PC-9 (cell line): ENCODE results near the gene BUD23. TPM values are rescaled to one million over a fixed set of nuclear protein-coding genes. Genes with fewer than 3 reads are reported as not detected.

ENCODE experiments used
- BruUV-seq: library from RNA; stranded (reverse); fragments of 400-500 nt; replicated peaks from 2 replicates; lab custom pipeline; 2021; lab: Mats Ljungman, UMichigan
- CTCF ChIA-PET: fragments of 300-600 bp; sonication (Branson Sonifier 250); formaldehyde crosslinking; loops from one replicate; lab custom pipeline; 2022; ENCODE audit warnings: antibody characterized with exemption; lab: Charles Lee
- POLR2A ChIA-PET: fragments of 300-600 bp; sonication (Branson Sonifier 250); formaldehyde crosslinking; loops from one replicate; lab custom pipeline; 2022; ENCODE audit warnings: antibody characterized with exemption; ENCODE audit not compliant: unreplicated experiment; lab: Charles Lee
- DNase-seq, 2 experiments: peaks; one replicate each; pipeline versions ENCODE4 v3.0.0 to v3.0.0-alpha.2; 2015 to 2022; ENCODE audit warnings: mixed read lengths in 1 of 2
- H2AFZ ChIP-seq: fragments of 200-600 bp; sonication (generic); 2 replicates; pipeline ENCODE4 v1.8.1; 2017; ENCODE audit warnings: antibody characterized with exemption
- H3F3A ChIP-seq: fragments of 200-600 bp; sonication (generic); 2 replicates; pipeline ENCODE4 v1.8.1; 2017; ENCODE audit warnings: antibody characterized with exemption, mild to moderate bottlenecking, low read depth; ENCODE audit not compliant: insufficient read depth
- H3K27ac ChIP-seq: fragments of 200-600 bp; sonication (generic); 2 replicates; pipeline ENCODE4 v1.6.1; 2016; ENCODE audit warnings: mixed run types
- H3K27me3 ChIP-seq: fragments of 200-600 bp; sonication (generic); 2 replicates; pipeline ENCODE4 v1.6.1; 2016; ENCODE audit warnings: low read depth, mixed run types; ENCODE audit not compliant: insufficient read depth
- H3K36me3 ChIP-seq: fragments of 200-600 bp; sonication (generic); 2 replicates; pipeline ENCODE4 v1.6.1; 2016; ENCODE audit warnings: low read depth, mixed run types
- H3K4me1 ChIP-seq: fragments of 200-600 bp; sonication (generic); replicated peaks from 2 replicates; pipeline ENCODE4 v1.6.1; 2016; ENCODE audit warnings: mixed run types; ENCODE audit not compliant: insufficient read depth
- H3K4me2 ChIP-seq: fragments of 200-600 bp; sonication (generic); 2 replicates; pipeline ENCODE4 v1.6.1; 2017; ENCODE audit warnings: mixed run types
- H3K4me3 ChIP-seq: fragments of 200-600 bp; sonication (generic); 2 replicates; pipeline ENCODE4 v1.6.1; 2016; ENCODE audit warnings: mixed run types
- H3K79me2 ChIP-seq: fragments of 200-600 bp; sonication (generic); 2 replicates; pipeline ENCODE4 v1.6.1; 2017; ENCODE audit warnings: low read depth, mixed run types
- H3K9me2 ChIP-seq: fragments of 200-600 bp; sonication (generic); 2 replicates; pipeline ENCODE4 v1.8.1; 2017; ENCODE audit warnings: mild to moderate bottlenecking; ENCODE audit not compliant: insufficient read depth
- H3K9me3 ChIP-seq: fragments of 200-600 bp; sonication (generic); 2 replicates; pipeline ENCODE4 v1.8.1; 2016; ENCODE audit warnings: low read depth; ENCODE audit not compliant: insufficient read depth
- H4K20me1 ChIP-seq: fragments of 200-600 bp; sonication (generic); 2 replicates; pipeline ENCODE4 v1.8.1; 2017; ENCODE audit not compliant: insufficient read depth
- CTCF ChIP-seq: fragments of 200-600 bp; sonication (generic); conservative IDR thresholded peaks from 2 replicates; pipeline ENCODE4 v1.6.1; 2017; ENCODE audit warnings: mixed run types, antibody characterized with exemption, mild to moderate bottlenecking, moderate library complexity
- EZH2 ChIP-seq: fragments of 200-600 bp; sonication (generic); IDR thresholded peaks from 2 replicates; pipeline ENCODE4 v1.8.0; 2017; ENCODE audit warnings: antibody characterized with exemption, low read depth
- intact Hi-C: fragments of 100-400 bp; cut with micrococcal nuclease; formaldehyde crosslinking; loops from one replicate; pipeline ENCODE4 v1.10.0; 2022; ENCODE audit not compliant: unreplicated experiment
- total RNA-seq: library from RNA; stranded (reverse); gene quantifications from 2 replicates; pipeline ENCODE4 v1.2.3, GENCODE V29; 2021

Gene BUD23
- total RNA-seq, 1 experiment from 2014 or later = 122 TPM

DNA sequence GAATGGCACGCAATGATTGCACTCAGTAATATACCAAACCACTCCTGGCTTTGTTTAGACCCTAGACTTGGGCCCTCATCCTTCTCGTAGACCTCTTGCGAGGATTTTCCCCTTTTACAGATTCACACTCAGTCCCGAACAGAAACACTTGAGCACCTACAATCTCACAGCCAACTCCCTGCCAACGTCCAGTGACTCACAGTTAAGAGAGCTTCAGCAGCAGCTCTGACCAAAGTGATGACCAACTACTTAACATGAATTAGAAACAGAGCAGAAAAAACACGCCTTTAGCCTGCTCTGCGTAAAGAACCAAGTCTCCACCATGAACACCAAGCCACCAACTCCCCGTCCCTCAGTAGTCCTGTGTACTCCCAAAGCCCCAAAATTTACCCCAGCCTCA is 2.4 kb upstream of the BUD23 start:
- Histone ChIP-seq H3K27me3 (no peaks in the 10 kb centered on the region), H3F3A (peaks cover 9% of the 10 kb centered on the region; the same call in 1 of the 2 replicates), H3K79me2 (peaks cover 61% of the 10 kb centered on the region), H3K4me1 (peaks cover 17% of the 10 kb centered on the region), H3K36me3 (no peaks in the 10 kb centered on the region), H3K27ac (no peak overlapping the region), H3K9me2 (no peaks in the 10 kb centered on the region), H3K4me3 (peak overlapping the region; percentile 13; the same call in 1 of the 2 replicates), H3K9me3 (no peaks in the 10 kb centered on the region), H2AFZ (no peak overlapping the region), H4K20me1 (peaks cover 4% of the 10 kb centered on the region; the same call in 1 of the 2 replicates), H3K4me2 (peak overlapping the region; percentile 99)
- intact Hi-C loops = no loop called here
- POLR2A ChIA-PET = no interaction called here
- DNase-seq = no peak
- BruUV-seq = no TSS peak
- TF ChIP-seq CTCF (no peak), EZH2 (no peak)
- CTCF ChIA-PET = interaction anchor here (0.7 kb wide), 1 partner anchor 72 kb away, joined by 3 read pairs; no protein-coding TSS in a partner anchor

DNA sequence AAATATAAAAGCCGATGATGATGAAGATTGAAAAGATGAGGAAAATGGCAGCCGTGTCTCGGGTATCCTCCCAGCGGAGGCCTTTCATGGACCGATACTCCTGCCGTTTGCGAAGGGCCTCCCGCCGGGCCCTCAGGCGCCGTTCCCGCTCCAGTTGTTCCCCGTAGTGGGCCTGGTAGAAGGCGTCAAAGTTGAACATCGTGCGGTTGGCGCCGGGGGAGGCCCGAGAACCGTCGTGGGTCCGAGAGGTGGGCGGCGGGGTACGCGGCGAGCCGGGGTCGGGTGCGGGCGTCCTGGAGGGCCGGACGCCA is 697 bp upstream of the BUD23 start:
- H3K27ac ChIP-seq = peak overlapping the region; percentile 46
- CTCF ChIA-PET = no interaction called here
- no TSS peak for BruUV-seq
- peaks cover 4% of the 10 kb centered on the region; the same call in 1 of the 2 replicates for H4K20me1 ChIP-seq
- H3F3A ChIP-seq = no peaks in the 10 kb centered on the region
- H3K27me3 ChIP-seq = no peaks in the 10 kb centered on the region
- TF ChIP-seq EZH2 (no peak), CTCF (no peak)
- H2AFZ ChIP-seq = peak overlapping the region; percentile 96
- peaks cover 73% of the 10 kb centered on the region for H3K79me2 ChIP-seq
- no peaks in the 10 kb centered on the region for H3K9me2 ChIP-seq
- POLR2A ChIA-PET = no interaction called here
- peak overlapping the region; percentile 97 for H3K4me3 ChIP-seq
- peaks cover 17% of the 10 kb centered on the region for H3K4me1 ChIP-seq
- H3K4me2 ChIP-seq = peak overlapping the region; percentile 99
- no peaks in the 10 kb centered on the region for H3K9me3 ChIP-seq
- intact Hi-C loops = loop anchor here (1.0 to 2.0 kb wide), 2 partner anchors 24 to 32 kb away; no protein-coding TSS in a partner anchor
- no peak for DNase-seq
- no peaks in the 10 kb centered on the region for H3K36me3 ChIP-seq

GRCh38 chr7:73683788-73684693 is 644 bp downstream of the BUD23 start:
- BruUV-seq = TSS peak; percentile 71
- intact Hi-C loops = loop anchor here (1.0 to 2.0 kb wide), 2 partner anchors 22 to 31 kb away; no protein-coding TSS in a partner anchor
- Histone ChIP-seq H3F3A (no peaks in the 10 kb centered on the region), H2AFZ (peak overlapping the region; percentile 93), H3K79me2 (peaks cover 80% of the 10 kb centered on the region), H3K9me2 (no peaks in the 10 kb centered on the region), H3K27me3 (no peaks in the 10 kb centered on the region), H3K4me3 (peak overlapping the region; percentile 97), H3K27ac (peak overlapping the region; percentile 57), H3K4me2 (peak overlapping the region; percentile 76), H3K36me3 (peaks cover 9% of the 10 kb centered on the region; the same call in 1 of the 2 replicates), H3K9me3 (no peaks in the 10 kb centered on the region), H4K20me1 (peaks cover 4% of the 10 kb centered on the region; the same call in 1 of the 2 replicates), H3K4me1 (peaks cover 17% of the 10 kb centered on the region)
- peak in 1 of 2 experiments; percentile 29 for DNase-seq
- POLR2A ChIA-PET = no interaction called here
- TF ChIP-seq CTCF = no peak
- TF ChIP-seq EZH2 = no peak
- CTCF ChIA-PET = interaction anchor here (0.7 kb wide), 1 partner anchor 75 kb away, joined by 5 read pairs; no protein-coding TSS in a partner anchor
